Liver (tissue), 9 donors: Measurements from ENCODE around the gene GTPBP1. TPM values are rescaled to one million over a fixed set of nuclear protein-coding genes. Genes with fewer than 3 reads are reported as not detected.

Source experiments
- DNase-seq: peaks from one replicate; pipeline ENCODE4 v3.0.0-alpha.2; 2017; ENCODE audit warnings: low spot score
- H3K27ac ChIP-seq, 2 donors: one replicate each; pipeline ENCODE4 v1.7.0; 2013; ENCODE audit warnings: inconsistent platforms in 2 of 2, low read length in 2 of 2, control low read depth in 1 of 2, low read depth in 1 of 2, mild to moderate bottlenecking in 1 of 2
- H3K27me3 ChIP-seq, 4 donors: one replicate each; pipeline versions ENCODE4 v1.6.1 to v1.7.0; 2013; ENCODE audit warnings: low read length in 3 of 4, inconsistent platforms in 1 of 4, mild to moderate bottlenecking in 1 of 4, moderate library complexity in 1 of 4; ENCODE audit not compliant: control insufficient read depth in 4 of 4, insufficient read depth in 4 of 4
- H3K36me3 ChIP-seq, 4 donors: one replicate each; pipeline versions ENCODE4 v1.6.1 to v1.7.0; 2013; ENCODE audit warnings: low read length in 3 of 4, mild to moderate bottlenecking in 3 of 4, low read depth in 1 of 4, moderate library complexity in 1 of 4; ENCODE audit not compliant: control insufficient read depth in 4 of 4, insufficient read depth in 3 of 4
- H3K4me1 ChIP-seq, 4 donors: one replicate each; pipeline versions ENCODE4 v1.6.1 to v1.7.0; 2013; ENCODE audit warnings: low read length in 3 of 4, mild to moderate bottlenecking in 3 of 4, moderate library complexity in 1 of 4; ENCODE audit not compliant: control insufficient read depth in 4 of 4, insufficient read depth in 4 of 4
- H3K4me3 ChIP-seq, 3 donors: one replicate each; pipeline versions ENCODE4 v1.6.1 to v1.7.0; 2013; ENCODE audit warnings: low read length in 3 of 3, control low read depth in 1 of 3, low read depth in 1 of 3, mild to moderate bottlenecking in 1 of 3
- H3K9ac ChIP-seq, 2 donors: one replicate each; pipeline ENCODE4 v1.7.0; 2013; ENCODE audit warnings: low read length in 2 of 2, mild to moderate bottlenecking in 2 of 2, moderate library complexity in 2 of 2, control low read depth in 1 of 2, low read depth in 1 of 2
- H3K9me3 ChIP-seq, 4 donors: one replicate each; pipeline versions ENCODE4 v1.6.1 to v1.7.0; 2013; ENCODE audit warnings: low read length in 3 of 4; ENCODE audit not compliant: control insufficient read depth in 4 of 4
- EGR1 ChIP-seq, 2 donors: IDR thresholded peaks; 2 replicates each; pipeline ENCODE4 v1.6.1; 2016 to 2018; ENCODE audit warnings: antibody characterized with exemption in 2 of 2, low read depth in 2 of 2
- FOXA1 ChIP-seq: IDR thresholded peaks from 2 replicates; pipeline ENCODE4 v1.6.1; 2016; ENCODE audit warnings: antibody characterized with exemption
- FOXA2 ChIP-seq: IDR thresholded peaks from 2 replicates; pipeline ENCODE4 v1.6.1; 2016; ENCODE audit warnings: antibody characterized with exemption
- GABPA ChIP-seq, 2 donors: IDR thresholded peaks in 1 of 2; conservative IDR thresholded peaks in 1 of 2; 2 replicates each; pipeline ENCODE4 v1.6.1; 2016; ENCODE audit warnings: antibody characterized with exemption in 2 of 2, mild to moderate bottlenecking in 1 of 2, moderate library complexity in 1 of 2
- HNF4A ChIP-seq, 2 donors: conservative IDR thresholded peaks; 2 replicates each; pipeline ENCODE4 v1.6.1; 2016; ENCODE audit warnings: antibody characterized with exemption in 2 of 2, mild to moderate bottlenecking in 2 of 2
- JUND ChIP-seq, 2 donors: IDR thresholded peaks; 2 replicates each; pipeline ENCODE4 v1.6.1; 2016; ENCODE audit warnings: antibody characterized with exemption in 2 of 2
- NR2F2 ChIP-seq: IDR thresholded peaks from 2 replicates; pipeline ENCODE4 v1.6.1; 2016; ENCODE audit warnings: antibody characterized with exemption
- RXRA ChIP-seq, 2 donors: IDR thresholded peaks; 2 replicates each; pipeline ENCODE4 v1.6.1; 2017 to 2018; ENCODE audit warnings: antibody characterized with exemption in 2 of 2, mild to moderate bottlenecking in 1 of 2
- SP1 ChIP-seq: IDR thresholded peaks from 2 replicates; pipeline ENCODE4 v1.6.1; 2018; ENCODE audit warnings: antibody characterized with exemption, mild to moderate bottlenecking
- YY1 ChIP-seq: IDR thresholded peaks from 2 replicates; pipeline ENCODE4 v1.6.1; 2016; ENCODE audit warnings: antibody characterized with exemption, mild to moderate bottlenecking
- WGBS: extraction: QIAGEN DNeasy Blood & Tissue Kit; methylation state at CpG from one replicate; pipeline ENCODE4 v1.1.7; 2013; 5-methylcytosine and 5-hydroxymethylcytosine counted together
- polyA plus RNA-seq, 2 donors: library from polyadenylated mRNA; stranded (reverse) in 1 of 2; unstranded in 1 of 2; fragments of 200-250 nt in 1 of 2; fragments of >200 nt in 1 of 2; fragmentation: Nextera tagmentation in 1 of 2; extraction: Ambion mirVana in 1 of 2; gene quantifications; one replicate each; pipeline versions ENCODE4 v1.2.1 to v1.2.3, GENCODE V29; 2013 to 2015
- total RNA-seq, 2 donors: library from RNA; depleted of rRNA; stranded (reverse); fragments of >200 nt; gene quantifications; one replicate each; pipeline ENCODE4 v1.2.3, GENCODE V29; 2014
- TF ChIP-seq, protein P1 (sequence below): IDR thresholded peaks from 2 replicates; pipeline ENCODE4 v1.6.1; 2016; ENCODE audit warnings: antibody characterized with exemption
- TF ChIP-seq, protein P2 (sequence below): IDR thresholded peaks from 2 replicates; pipeline ENCODE4 v1.6.1; 2016; ENCODE audit warnings: antibody characterized with exemption, mild to moderate bottlenecking
- TF ChIP-seq, protein P3 (sequence below): fragments of 150-350 bp; IDR thresholded peaks from 2 replicates; pipeline ENCODE4 v1.5.1; 2017; ENCODE audit warnings: improper control_type of control experiment, low read depth, low read length; ENCODE audit not compliant: missing input control
- TF ChIP-seq, protein P4 (sequence below): IDR thresholded peaks from 2 replicates; pipeline ENCODE4 v1.6.1; 2016; ENCODE audit warnings: antibody characterized with exemption
- TF ChIP-seq, protein P5 (sequence below): IDR thresholded peaks from 2 replicates; pipeline ENCODE4 v1.6.1; 2016; ENCODE audit warnings: antibody characterized with exemption
- donor health status: healthy.
- donor health status: healthy.
- donor health status: healthy.
- donor health status: healthy.
- donor health status: healthy.

GTPBP1 gene
- total and polyA plus RNA-seq, 4 donors = 5.3 to 56.3 (median 16.1) TPM

DNA sequence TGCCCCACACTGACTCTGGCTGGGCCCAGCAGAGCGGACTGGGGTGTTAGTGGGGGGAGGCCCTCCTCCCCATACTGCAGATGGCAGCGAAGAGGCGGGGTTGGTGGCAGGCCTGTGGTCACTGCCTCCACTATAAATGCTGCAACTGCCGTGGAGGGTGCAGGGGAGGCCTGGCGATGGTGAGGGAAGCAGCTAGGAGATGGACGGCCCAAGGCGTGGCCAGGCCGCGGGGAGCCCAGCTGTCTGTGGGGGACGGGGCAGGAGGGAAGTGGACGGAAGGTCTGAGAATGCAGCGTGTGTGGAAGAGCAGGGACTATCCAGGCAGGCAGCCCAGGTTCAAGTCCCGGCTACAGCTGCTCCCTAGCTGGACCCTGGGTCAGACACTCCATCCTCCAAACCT is 69.9 kb downstream of the GTPBP1 start:
- Histone ChIP-seq H3K4me3 (no peak overlapping the region), H3K9me3 (no peaks in the 10 kb centered on the region), H3K4me1 (no peaks in the 10 kb centered on the region), H3K27ac (no peak overlapping the region), H3K9ac (no peak overlapping the region), H3K27me3 (no peaks in the 10 kb centered on the region), H3K36me3 (peaks cover 0 to 8% (median 3%) of the 10 kb centered on the region in 4 donors)
- TF ChIP-seq, protein P1, sequence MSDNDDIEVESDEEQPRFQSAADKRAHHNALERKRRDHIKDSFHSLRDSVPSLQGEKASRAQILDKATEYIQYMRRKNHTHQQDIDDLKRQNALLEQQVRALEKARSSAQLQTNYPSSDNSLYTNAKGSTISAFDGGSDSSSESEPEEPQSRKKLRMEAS = no peak
- TF ChIP-seq FOXA1 (no peak), RXRA (IDR thresholded peaks at IDR 0.05) (no peak)
- TF ChIP-seq, protein P2, sequence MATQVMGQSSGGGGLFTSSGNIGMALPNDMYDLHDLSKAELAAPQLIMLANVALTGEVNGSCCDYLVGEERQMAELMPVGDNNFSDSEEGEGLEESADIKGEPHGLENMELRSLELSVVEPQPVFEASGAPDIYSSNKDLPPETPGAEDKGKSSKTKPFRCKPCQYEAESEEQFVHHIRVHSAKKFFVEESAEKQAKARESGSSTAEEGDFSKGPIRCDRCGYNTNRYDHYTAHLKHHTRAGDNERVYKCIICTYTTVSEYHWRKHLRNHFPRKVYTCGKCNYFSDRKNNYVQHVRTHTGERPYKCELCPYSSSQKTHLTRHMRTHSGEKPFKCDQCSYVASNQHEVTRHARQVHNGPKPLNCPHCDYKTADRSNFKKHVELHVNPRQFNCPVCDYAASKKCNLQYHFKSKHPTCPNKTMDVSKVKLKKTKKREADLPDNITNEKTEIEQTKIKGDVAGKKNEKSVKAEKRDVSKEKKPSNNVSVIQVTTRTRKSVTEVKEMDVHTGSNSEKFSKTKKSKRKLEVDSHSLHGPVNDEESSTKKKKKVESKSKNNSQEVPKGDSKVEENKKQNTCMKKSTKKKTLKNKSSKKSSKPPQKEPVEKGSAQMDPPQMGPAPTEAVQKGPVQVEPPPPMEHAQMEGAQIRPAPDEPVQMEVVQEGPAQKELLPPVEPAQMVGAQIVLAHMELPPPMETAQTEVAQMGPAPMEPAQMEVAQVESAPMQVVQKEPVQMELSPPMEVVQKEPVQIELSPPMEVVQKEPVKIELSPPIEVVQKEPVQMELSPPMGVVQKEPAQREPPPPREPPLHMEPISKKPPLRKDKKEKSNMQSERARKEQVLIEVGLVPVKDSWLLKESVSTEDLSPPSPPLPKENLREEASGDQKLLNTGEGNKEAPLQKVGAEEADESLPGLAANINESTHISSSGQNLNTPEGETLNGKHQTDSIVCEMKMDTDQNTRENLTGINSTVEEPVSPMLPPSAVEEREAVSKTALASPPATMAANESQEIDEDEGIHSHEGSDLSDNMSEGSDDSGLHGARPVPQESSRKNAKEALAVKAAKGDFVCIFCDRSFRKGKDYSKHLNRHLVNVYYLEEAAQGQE = no peak
- no peak for DNase-seq
- 85% methylated on average over 13 of the region's 13 CpGs for WGBS

DNA sequence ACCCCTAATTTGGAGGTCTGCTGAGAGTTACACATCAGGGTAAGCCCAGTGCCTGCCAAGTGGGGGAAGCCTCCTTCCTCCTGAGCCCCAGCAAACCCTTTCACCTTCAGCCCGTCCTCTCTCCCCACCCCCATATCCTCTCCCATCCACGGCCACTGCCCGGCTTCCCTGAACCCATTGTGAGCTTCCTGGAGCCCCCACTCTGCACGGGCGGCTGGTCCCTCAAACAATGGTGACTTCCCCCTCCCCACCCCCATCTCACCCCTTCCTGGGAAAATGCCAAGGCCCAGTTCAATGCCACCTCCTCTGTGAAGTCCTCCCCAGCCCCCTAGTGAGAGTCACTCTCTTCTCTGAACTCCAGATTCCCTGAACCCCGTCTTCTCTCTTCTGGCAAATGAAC is 70.3 kb downstream of the GTPBP1 start:
- no peaks in the 10 kb centered on the region for H3K9me3 ChIP-seq
- H3K9ac ChIP-seq = no peak overlapping the region
- H3K4me3 ChIP-seq = no peak overlapping the region
- 68% methylated on average over 6 of the region's 6 CpGs for WGBS
- H3K27me3 ChIP-seq = no peaks in the 10 kb centered on the region
- peaks cover 0 to 11% (median 3%) of the 10 kb centered on the region in 4 donors for H3K36me3 ChIP-seq
- H3K27ac ChIP-seq = no peak overlapping the region
- TF ChIP-seq GABPA (IDR thresholded peaks at IDR 0.05 in 1 of 2, conservative IDR thresholded peaks at IDR 0.05 in 1 of 2) = no peak
- TF ChIP-seq FOXA2 = no peak
- no peak for TF ChIP-seq SP1
- no peak for TF ChIP-seq JUND (IDR thresholded peaks at IDR 0.05)
- TF ChIP-seq, protein P3, sequence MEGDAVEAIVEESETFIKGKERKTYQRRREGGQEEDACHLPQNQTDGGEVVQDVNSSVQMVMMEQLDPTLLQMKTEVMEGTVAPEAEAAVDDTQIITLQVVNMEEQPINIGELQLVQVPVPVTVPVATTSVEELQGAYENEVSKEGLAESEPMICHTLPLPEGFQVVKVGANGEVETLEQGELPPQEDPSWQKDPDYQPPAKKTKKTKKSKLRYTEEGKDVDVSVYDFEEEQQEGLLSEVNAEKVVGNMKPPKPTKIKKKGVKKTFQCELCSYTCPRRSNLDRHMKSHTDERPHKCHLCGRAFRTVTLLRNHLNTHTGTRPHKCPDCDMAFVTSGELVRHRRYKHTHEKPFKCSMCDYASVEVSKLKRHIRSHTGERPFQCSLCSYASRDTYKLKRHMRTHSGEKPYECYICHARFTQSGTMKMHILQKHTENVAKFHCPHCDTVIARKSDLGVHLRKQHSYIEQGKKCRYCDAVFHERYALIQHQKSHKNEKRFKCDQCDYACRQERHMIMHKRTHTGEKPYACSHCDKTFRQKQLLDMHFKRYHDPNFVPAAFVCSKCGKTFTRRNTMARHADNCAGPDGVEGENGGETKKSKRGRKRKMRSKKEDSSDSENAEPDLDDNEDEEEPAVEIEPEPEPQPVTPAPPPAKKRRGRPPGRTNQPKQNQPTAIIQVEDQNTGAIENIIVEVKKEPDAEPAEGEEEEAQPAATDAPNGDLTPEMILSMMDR = no peak
- TF ChIP-seq, protein P2 = no peak
- no peak for TF ChIP-seq EGR1 (IDR thresholded peaks at IDR 0.05; ENCODE audit: low read depth in 2 of 2)
- TF ChIP-seq NR2F2 = no peak
- TF ChIP-seq FOXA1 = no peak
- TF ChIP-seq YY1 = no peak
- TF ChIP-seq, protein P4, sequence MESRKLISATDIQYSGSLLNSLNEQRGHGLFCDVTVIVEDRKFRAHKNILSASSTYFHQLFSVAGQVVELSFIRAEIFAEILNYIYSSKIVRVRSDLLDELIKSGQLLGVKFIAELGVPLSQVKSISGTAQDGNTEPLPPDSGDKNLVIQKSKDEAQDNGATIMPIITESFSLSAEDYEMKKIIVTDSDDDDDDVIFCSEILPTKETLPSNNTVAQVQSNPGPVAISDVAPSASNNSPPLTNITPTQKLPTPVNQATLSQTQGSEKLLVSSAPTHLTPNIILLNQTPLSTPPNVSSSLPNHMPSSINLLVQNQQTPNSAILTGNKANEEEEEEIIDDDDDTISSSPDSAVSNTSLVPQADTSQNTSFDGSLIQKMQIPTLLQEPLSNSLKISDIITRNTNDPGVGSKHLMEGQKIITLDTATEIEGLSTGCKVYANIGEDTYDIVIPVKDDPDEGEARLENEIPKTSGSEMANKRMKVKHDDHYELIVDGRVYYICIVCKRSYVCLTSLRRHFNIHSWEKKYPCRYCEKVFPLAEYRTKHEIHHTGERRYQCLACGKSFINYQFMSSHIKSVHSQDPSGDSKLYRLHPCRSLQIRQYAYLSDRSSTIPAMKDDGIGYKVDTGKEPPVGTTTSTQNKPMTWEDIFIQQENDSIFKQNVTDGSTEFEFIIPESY = no peak
- no peak for TF ChIP-seq HNF4A (conservative IDR thresholded peaks at IDR 0.05)
- TF ChIP-seq, protein P5, sequence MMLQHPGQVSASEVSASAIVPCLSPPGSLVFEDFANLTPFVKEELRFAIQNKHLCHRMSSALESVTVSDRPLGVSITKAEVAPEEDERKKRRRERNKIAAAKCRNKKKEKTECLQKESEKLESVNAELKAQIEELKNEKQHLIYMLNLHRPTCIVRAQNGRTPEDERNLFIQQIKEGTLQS = no peak
- DNase-seq = no peak
- H3K4me1 ChIP-seq = no peaks in the 10 kb centered on the region
